ENCODE results near the gene TBL1Y. TPM values are rescaled to one million over a fixed set of nuclear protein-coding genes. Genes with fewer than 3 reads are reported as not detected.
"Not testable (repeated sequence)": the region's sequence is repeated elsewhere in the genome, so short reads cannot be mapped to it uniquely, and the experiment has no call there.

Gene TBL1Y
- not detected for total RNA-seq

DNA sequence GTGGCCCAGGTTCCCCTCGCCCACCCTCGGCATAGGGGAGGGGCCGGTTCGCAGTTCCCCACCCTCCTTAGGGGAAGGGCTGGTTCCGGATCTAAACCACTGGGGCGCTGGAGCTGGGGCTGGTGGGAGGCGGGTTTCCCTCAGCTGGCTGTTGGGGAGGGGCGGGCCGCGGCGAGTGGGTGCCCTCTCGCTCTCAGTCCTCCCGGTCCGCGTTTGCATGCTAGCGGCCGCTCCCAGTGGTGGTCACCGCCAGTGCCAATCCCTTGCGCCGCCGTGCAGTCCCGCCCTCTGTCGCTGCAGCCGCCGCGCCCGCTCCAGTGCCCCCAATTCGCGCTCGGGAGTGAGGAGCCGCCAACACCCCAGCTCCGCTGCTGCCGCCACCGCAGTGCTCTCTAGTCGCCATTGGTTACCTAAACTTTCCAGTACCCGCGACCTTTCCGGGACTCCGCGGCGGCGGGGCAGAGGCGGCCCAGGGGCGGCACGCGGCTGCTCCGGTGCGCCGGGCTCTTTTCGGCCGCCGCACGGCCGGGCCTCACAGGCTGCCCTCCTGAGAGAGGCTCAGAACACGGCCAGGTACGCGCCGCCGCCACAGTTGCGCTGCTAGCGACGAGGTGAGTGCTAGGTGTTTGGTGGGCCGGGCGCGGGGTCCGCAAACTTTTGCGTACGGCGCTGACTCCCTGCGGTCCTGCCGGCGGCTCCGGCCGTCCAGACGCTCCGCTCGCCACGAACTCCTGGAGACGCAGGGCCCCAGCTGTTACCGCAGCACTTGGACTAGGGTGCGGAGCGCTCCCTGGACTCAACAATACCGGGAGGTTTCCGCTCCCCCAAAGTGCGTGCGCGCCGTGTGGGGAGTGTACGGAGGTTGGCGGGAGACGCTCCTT lies at the start of gene TBL1Y:
TBL1Y (plus strand) TSS at position 326 of the 881 bp plus-strand sequence. CDS start 114,388 bp downstream, outside the sequence.
- no peak for ATAC-seq

DNA sequence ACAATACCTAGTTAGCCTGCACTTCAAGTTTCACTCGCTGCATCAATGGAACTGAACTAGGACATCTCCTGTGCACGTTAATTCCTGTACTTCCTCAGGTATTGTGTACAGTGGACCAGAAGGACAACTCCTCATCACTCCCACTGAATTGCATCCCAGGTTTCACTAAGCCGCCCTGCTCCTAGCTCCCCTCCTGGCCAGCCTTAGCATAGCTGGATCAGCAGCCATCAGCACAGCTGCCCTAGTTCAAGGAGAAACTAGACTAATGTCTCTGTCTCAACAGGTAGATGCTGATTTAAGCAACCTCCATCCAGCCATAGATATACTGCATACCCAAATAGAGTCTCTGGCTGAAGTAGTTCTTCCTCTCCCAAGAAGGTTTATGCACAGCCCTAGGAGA lies 16.0 kb upstream of the TBL1Y start:
- no peak for ATAC-seq

DNA sequence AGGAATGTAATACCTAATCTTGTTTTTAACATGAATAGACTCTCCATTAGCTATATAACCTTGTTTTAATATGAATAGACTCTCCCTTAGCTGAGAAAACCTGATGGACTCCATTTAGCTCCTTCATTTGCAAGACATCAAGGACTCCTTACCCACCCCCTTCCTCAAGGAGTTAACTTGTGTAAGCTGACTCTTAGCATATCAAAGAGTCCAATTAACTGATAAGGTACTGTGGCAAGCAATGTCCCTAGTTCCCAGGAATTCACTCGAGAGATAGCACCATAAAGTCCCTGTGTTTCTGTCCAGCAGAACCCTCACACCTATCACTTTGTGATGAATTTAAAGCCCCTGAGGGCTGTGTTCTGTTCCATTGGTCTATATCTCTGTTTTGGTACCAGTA lies 15.3 kb upstream of the TBL1Y start:
- no peak for ATAC-seq

DNA sequence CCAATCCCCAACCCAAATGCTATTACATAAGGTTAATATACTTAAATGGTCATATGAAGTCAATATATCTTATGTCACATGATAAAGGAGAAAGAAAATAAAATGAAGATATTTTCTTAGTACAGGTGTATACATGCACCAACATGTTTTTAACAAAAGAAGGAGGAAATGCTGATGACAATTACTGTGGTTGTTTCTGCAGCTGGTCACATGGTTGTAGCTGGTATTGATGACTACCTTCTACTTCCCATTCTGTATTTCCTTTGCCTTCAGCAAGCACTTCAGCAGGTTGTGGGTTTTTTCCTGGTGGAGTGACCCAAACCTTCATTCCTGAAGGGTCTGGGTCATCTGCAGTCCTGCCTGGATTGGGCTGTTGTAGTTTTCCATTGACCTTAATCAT lies 8.4 kb upstream of the TBL1Y start:
- ATAC-seq = not testable (repeated sequence)

DNA sequence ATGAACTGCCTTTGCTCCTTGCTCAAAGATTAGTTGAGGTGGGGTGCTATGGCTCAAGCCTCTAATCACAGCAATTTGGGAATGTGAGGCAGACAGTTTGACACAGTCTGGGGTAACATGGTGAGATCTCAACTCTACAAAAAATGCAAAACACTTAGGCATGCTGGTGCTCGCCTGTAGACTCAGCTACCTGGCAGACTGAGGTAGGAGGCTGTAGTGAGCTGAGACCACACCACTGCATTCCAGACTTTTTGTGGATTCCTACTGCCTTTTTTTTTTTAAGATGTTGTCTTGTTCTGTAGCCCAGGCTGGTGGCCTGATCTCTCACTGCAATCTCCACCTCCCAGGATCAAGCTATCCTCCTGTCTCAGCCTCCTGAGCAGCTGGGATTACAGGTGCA lies 2.9 kb upstream of the TBL1Y start:
- no peak for ATAC-seq

DNA sequence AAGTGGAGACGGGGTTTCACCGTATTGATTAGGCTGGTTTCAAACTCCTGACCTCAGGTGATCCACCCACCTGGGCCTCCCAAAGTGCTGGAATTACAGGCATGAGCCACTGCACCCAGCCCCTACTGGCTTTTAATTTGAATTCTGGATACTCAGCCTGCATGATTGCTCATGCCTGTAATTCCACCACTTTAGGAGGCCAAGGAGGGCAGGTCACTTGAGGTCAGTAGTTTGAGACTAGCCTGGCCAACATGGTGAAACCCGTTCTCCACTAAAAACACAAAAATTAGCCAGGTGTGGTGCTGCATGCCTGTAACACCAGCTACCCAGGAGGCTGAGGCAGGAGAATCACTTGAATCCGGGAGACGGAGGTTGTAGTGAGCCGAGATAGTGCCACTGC lies 2.5 kb upstream of the TBL1Y start:
- not testable (repeated sequence) for ATAC-seq

DNA sequence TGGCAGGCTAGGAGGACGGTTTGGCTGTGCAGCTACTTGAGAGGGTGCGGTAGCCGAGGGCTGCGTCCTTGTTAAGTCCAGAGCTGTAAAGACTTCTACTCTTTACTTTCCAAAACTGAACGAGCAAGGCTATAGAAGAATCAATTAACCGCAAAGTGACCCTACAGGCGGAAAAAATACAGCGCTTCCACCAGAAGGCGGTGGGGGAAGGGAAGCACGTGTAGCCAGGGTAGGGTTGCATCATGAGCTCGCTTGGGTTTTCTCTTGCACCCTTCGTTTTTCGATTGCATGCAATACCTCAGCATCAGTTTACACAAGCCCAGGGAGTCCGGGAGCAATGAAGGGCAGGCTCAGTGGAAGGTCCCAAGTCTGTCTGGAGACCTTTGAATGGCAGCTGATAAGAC lies 1.4 kb upstream of the TBL1Y start:
- no peak for ATAC-seq

DNA sequence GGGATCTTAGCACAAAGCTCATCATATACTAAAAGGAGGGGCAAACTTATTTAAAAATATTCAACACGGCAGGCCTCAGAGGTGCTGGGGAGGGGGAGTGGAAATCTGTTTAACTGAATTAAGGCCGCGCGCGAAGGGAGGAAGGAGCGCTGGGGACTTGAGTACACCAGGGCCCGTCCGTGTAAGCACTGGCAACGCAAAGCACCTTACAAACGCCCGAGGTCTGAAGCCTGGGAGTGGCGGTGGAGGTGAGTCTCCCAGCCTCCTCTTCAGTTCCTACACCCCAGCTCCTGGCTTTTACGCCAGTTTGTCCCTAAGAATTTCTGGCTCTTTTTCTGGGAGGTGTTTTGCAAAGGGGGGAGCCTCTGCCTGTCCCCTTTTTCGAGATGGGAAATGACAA lies 641 bp upstream of the TBL1Y start:
- no peak for ATAC-seq

DNA sequence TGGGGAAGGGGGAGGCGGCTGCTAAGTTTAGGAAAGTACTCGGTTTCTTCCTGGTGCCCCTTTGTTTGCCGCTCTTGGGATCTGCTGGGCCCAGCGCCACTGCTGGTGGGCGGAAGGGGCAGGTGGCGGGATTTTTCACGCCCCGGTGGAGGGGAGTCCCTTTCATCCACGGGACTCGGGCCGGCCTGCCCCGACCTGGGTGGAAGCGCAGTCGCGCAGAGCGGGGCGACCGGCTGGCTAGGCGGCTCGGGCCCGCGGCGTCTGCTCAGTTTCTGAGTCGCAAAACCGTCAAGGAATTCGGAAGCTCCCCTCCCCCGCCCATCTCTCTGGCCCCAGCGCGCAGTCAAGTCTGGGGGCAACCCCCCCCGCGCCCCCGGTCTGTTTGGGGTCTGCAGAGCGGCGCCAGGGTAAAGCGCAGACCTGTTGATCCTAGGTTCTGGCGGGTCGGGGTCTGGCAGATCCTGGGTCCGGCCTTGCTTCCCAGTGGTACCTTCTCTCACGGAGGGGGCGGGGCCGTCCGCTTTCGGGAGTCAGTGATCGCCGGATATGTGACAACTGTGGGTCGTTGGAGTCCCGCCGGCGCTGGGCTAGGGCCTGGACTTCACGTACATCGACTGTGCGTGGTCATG lies 870 bp downstream of the TBL1Y start, which contains the start of gene AMELY:
AMELY (minus strand) TSS at position 500 of the 629 bp plus-strand sequence. CDS start 39,144 bp downstream, outside the sequence.
- no peak for ATAC-seq

DNA sequence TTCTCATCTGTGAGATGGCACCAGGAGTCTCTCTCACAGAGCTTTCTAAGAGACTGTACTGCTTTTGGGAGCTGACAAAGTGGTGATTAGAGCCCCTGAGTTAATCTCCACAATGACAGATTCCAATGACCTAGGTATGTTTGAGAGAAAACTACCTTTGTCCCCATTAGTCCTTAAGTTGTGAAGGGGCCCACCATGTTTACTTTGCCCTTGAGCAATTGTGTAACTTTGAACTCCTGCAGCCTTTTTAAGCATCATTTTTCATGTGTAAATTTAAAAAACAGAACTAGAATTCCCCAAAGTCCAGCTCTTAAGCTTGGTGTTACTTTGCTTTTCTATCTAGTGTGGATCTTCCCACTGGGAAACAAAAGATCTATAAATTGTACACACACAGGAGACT lies 2.9 kb downstream of the TBL1Y start:
- no peak for ATAC-seq

DNA sequence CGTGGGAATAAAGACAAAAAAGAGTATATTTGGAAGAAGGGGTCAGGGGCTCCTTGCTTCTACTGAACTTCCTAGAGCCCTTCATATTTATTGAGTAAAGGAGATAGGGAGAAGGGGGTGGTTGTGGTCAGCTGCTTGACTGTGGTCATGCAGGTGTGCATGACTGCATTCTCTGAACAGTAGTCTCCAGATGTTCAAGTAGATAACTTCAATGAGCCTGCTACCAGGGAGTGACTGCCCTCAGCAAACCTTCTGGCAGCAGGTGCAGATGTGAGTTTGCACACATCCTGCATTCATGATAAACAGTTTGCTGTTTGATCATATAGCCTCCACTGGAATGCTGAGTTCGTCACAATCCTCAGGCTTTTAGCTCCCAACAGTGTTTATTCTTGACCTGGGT lies 10.6 kb downstream of the TBL1Y start:
- ATAC-seq = no peak

DNA sequence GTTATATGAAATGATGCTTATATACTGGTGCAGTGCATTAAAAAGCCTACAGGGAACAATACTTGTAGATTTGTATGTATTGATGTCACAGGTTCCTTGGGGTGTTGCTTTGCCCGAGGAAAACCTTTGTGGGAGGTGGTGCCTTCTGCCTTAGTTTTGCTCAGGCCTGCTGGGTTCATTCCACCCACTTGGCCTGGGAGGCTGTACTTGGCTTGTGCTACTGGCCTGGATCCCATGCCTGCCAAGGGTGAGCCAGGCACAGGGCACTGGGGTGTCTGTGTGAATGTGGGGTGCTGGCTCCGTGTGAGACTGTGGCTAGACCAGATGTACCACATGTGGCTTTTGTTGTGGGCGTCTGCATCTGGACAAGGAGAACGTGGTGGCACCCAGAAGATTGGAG lies 17.8 kb downstream of the TBL1Y start:
- ATAC-seq = no peak

DNA sequence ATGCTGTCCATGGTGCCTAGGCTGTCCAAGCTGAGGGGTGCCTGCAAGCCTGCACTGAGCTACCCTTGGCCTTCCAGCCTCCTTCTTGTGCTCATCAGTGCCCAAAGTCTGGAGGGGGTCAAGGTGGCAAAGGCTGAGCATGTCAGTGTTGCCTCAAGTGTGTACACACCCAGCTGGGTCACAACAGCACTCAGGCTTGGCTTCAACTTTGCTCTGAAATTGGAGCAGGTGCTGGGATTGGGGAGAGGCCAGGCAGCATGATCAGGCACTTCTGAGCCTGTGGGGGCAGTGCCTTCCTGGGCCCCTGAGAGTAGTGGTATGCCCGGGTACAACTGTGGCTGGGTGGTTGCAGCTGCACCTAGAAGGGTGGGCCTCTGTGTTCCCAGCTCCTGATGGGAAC lies 18.7 kb downstream of the TBL1Y start:
- no peak for ATAC-seq

DNA sequence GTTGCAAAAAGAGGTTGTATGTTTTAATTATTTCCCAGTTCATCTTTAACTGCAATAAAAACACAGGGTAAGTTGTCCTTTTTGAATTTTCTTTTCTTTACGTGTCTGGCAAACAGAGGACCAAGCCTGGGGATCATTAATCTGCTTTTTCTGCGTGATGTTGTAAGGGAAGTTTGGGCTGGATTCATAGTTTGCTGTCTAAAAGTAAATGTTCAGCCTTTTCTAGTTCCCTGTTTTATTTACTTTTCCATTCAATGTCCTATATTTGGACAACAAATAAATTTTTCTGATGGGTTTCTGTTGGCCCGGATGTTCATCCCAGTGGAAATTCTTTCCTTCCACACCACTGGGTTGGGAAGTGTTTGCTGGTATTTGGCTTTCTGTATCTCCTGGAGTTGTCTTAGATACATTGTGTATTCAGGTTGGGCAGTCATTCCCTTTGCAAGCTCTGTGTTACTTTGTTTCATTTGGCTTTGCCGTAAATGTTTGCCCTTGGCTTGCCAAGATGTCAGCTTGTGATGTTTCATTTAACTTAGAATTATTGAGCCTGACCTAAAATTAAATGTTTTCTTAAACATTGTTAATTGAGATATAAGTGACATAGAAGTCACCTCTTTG lies 21.4 kb downstream of the TBL1Y start:
- no peak for ATAC-seq

DNA sequence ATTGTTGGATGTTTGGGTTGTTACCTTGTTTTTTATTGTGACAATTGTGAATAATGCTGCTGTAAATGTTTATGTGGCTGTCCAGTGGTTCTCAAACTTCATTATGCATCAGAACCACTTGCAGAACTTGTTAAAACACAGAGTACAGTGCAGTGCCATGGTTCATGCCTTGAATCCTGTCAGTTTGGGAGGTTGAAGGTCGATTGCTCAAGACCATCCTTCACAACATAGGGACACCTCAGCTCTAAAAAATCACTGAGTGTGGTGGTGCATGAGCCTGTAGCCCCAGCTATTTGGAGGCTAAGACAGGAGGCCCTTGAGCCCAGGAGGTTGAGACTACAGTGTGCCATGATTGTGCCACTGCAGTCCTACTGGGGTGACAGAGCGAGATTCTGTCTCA lies 25.0 kb downstream of the TBL1Y start:
- ATAC-seq = no peak

DNA sequence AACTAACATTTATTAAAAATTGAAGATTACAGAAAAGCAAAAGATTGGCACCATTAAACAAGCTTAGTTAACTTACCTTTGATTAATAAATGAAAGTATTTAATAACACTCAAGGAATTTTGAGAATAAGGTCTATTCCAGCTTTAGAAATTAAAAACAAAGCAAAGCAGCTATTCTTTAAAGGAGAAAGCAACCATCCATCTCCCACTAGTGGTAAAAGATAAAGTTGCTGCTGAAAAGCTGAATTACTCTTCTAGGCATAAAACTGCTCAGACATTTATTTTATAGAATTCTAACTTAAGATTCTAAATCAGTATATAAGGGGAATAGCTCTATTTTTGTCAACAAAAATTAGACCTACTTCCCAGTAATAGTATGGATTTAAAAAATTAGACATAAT lies 37.2 kb downstream of the TBL1Y start:
- ATAC-seq = no peak

DNA sequence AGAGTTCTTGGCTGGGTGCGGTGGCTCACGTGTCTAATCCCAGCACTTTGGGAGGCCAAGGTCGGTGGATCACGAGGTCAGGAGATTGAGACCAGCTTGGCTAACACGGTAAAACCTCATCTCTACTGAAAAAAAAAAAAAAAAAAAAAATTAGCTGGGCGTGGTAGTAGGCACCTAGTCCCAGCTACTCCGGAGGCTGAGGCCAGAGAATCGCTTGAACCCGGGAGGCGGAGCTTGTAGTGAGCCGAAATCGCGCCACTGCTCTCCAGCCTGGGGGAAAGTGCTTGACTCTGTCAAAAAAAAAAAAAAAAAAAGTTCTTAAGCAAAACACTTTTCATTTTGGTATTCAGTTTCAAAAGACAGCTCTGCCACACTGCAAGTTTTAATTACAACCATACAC lies 37.9 kb downstream of the TBL1Y start:
- no peak for ATAC-seq

DNA sequence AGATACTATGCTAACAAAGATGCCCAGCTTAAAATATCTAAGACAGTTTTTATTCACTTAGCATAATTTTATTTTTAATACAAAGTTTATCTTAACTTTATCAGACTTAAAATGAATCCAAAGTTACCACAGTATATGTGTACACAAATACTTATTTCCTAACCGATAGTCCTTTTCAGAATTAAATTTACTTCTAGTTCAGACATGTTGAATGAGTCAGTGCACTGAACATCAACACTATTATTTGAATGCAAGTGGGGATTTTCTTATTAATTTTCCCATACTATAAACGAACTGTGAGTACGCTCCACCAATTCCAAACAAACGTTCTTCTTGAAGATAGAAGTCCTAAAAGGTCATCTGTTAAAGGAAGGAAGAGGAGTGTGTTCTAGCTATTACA lies 39.5 kb downstream of the TBL1Y start:
- ATAC-seq = no peak

DNA sequence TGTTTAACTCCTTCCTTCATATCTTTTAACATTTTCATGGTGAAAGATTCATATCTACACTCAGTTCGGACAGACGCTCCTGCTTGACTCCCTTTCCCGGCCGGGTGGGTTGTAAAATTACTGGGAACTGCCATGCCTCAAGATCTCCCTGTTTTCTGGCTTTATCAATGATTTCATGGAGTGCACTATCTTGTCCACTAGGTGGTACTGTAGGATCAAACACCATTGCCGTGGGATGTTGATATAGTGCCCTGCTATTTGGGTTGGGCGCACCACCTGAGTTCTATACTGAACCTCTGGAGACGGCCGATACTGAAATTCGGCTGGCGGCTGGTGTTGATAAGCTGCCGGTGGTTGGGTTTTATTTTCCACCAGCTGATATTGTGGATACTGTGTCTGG lies 54.2 kb downstream of the TBL1Y start:
- no peak for ATAC-seq

DNA sequence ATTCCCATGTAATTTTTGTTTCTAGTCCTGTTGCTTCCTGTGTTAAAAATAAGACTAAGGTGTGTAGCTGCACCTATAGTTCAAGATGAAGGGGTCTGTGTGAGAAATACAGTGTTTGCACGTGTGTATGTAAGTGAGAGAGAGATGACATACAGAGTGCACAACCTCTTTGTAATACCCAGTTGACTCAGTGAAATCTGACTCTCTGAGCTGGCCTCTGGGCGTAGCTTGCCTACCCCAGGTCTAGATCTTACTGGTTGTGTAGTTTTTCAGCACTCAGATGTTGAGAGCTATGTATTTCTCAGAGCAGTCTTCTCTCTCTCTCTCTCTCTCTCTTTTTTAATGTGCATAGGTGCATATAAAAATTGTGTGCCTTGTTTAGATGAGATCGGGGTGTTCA lies 56.0 kb downstream of the TBL1Y start:
- ATAC-seq = no peak

DNA sequence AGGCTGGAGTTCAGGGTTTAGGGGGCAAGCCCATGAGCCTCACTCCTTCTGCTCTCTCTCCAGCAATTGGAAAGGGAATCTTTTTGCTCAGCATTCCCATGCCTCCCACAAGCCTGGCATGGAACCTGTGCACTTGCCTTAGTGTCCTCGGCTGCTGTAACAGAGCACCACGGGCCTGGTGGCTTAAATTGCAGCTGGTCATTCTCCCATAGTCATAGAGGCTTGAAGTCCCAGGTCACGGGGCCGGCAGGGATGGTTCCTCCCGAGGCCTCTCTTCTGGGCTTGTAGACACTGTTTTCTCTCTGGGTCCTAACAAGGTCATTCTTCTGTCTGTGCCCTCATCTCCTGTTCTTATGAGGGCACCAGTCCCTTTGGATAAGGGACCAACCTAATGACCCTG lies 57.2 kb downstream of the TBL1Y start:
- ATAC-seq = no peak

DNA sequence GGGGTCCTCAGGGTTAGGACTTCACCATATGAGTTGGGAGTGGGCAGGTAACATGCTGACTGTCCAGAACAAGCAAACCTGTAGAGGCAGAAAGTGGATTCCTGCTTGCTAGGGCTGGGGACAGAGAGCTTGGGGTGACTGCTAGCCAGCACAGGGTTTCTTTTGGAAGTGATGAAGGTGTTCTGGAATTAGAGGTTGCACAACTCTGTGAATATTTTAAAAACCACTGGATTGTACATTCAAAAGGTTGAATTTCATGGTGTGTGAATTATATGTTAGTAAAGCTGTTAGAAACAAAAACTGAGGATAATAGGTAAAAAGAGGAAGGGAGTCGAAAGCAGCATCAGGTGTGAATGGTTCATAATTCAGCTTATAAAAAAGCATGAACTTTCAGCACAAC lies 57.7 kb downstream of the TBL1Y start:
- ATAC-seq = no peak

DNA sequence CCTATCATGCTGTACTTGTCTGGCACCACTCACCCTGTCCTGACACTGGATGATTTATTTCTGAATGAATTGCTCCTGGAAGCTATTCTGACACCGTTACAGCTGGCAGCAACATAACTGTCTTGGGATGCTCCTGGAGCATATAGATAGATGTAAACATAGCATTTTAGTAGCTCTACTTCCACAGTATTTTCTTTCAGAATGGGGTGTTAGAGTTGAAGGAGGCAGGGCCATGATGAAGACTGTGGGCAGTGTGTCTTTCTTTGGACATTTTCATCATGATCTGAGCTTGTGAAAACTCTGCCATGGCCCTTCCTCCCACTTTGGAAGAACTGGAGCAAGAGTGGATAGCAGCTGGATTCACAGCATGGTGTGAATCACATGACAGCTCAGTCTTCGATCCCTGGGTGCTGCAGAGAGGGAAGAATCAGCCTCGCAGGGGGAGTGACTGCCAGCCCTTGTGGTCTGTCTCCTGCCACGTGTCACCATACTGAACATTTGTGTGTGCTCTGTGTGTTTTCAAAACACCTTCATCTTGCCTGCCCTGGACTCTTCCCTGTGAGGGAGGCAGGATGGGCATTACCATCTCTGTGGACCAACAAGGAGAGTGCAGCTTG lies 61.9 kb downstream of the TBL1Y start:
- ATAC-seq = no peak
